Natural killer cell (primary cell): ENCODE results near the gene TNFRSF12A. TPM values are rescaled to one million over a fixed set of nuclear protein-coding genes. Genes with fewer than 3 reads are reported as not detected.

Source experiments
- ATAC-seq, 3 donors: fragments of 150-1000 bp in 2 of 3; fragments of 200-7000 bp in 1 of 3; cut with Tn5 transposase; 1 replicate in 1 of 3; 2 replicates in 2 of 3; pipeline ENCODE4 v1.10.0; 2021; ENCODE audit warnings: mild to moderate bottlenecking in 2 of 3, moderate library complexity in 2 of 3
- DNase-seq, 2 donors: peaks; one replicate each; pipeline versions ENCODE4 v3.0.0 to v3.0.0-alpha.2; 2013 to 2021; ENCODE audit warnings: mixed read lengths in 1 of 2
- H3K27ac ChIP-seq: one replicate; pipeline ENCODE4 v1.5.1; 2013; ENCODE audit warnings: mild to moderate bottlenecking, low read length
- H3K27me3 ChIP-seq: one replicate; pipeline ENCODE4 v1.6.1; 2013; ENCODE audit warnings: low read length; ENCODE audit not compliant: control insufficient read depth, insufficient read depth
- H3K36me3 ChIP-seq: one replicate; pipeline ENCODE4 v1.6.1; 2013; ENCODE audit warnings: low read length; ENCODE audit not compliant: control insufficient read depth, insufficient read depth
- H3K4me1 ChIP-seq: one replicate; pipeline ENCODE4 v1.6.1; 2013; ENCODE audit warnings: low read length; ENCODE audit not compliant: control insufficient read depth, insufficient read depth
- H3K4me3 ChIP-seq: one replicate; pipeline ENCODE4 v1.5.1; 2013; ENCODE audit warnings: low read length
- H3K9me3 ChIP-seq: one replicate; pipeline ENCODE4 v1.6.1; 2013; ENCODE audit warnings: low read length; ENCODE audit not compliant: control insufficient read depth, insufficient read depth
- H3K27ac Mint-ChIP-seq, 2 donors: one replicate each; pipeline ENCODE4 v1.8.0; 2022; ENCODE audit warnings: mild to moderate bottlenecking in 2 of 2, mixed read lengths in 2 of 2, moderate library complexity in 1 of 2
- H3K27me3 Mint-ChIP-seq, 2 donors: one replicate each; pipeline ENCODE4 v1.8.0; 2022; ENCODE audit warnings: low read depth in 2 of 2, mixed read lengths in 2 of 2
- H3K36me3 Mint-ChIP-seq: one replicate; pipeline ENCODE4 v1.8.0; 2022; ENCODE audit warnings: mixed read lengths
- H3K4me1 Mint-ChIP-seq, 2 donors: one replicate each; pipeline ENCODE4 v1.8.0; 2022; ENCODE audit warnings: mixed read lengths in 2 of 2
- H3K4me3 Mint-ChIP-seq: one replicate; pipeline ENCODE4 v1.8.0; 2022; ENCODE audit warnings: mild to moderate bottlenecking, moderate library complexity, mixed read lengths
- H3K9me3 Mint-ChIP-seq, 2 donors: one replicate each; pipeline ENCODE4 v1.8.0; 2022; ENCODE audit warnings: mixed read lengths in 2 of 2
- CTCF ChIP-seq: fragments of 200-600 bp; IDR thresholded peaks from one replicate; pipeline ENCODE4 v1.8.0; 2022; ENCODE audit warnings: antibody characterized with exemption
- WGBS: methylation state at CpG from one replicate; pipeline ENCODE4 v1.1.7; 2013; ENCODE audit warnings: missing lambda C conversion rate; ENCODE audit not compliant: insufficient coverage; 5-methylcytosine and 5-hydroxymethylcytosine counted together
- intact Hi-C: fragments of 100-400 bp; cut with micrococcal nuclease; formaldehyde crosslinking; loops from one replicate; pipeline ENCODE4 v1.14.2; 2022
- total RNA-seq, 4 donors: library from RNA; stranded (reverse); fragments of 120-200 nt in 1 of 4; gene quantifications; one replicate each; pipeline versions ENCODE4 v1.2.3 to v1.2.4, GENCODE V29; 2013 to 2022

Gene TNFRSF12A
- total RNA-seq, 3 donors from 2014 or later (not counting 1 experiment from before 2014, with no cell fraction given), result 2.4 to 3.7 (median 3.1) TPM

DNA sequence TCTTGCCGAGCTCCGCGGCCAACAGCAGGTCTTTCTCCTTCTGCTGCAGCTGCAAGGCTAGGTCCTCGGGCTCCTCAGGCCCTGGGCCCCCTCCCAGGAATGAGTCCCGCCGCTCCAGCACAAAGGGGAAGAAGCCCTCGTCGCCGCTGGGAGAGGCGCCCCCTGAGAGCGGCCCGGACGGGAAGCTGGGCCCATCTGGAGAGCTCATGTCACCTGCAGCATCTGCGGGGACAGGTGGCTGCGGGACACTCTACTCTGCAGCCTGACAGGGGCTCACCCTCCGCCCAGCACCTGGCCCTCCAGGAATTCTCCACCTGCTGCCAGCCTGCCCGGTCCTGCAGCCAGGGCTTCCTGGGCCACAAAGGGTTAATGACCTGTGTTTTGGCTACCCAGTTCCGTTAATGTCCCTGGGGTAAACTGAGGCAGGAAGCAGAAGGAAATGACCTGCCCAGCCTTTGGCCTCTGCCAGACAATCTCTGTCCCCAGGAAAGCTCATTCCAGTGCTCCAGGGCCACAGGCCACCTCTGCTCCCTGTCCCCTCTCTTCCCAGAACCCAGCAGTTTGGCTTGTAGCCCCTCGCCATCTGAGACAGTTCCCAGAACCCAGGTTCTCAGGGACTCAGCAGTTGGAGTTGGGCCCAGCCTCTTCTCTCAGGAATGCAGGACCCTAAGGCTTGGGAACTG is 15.3 kb downstream of the TNFRSF12A start:
- no peaks in the 10 kb centered on the region for H3K36me3 Mint-ChIP-seq
- Histone ChIP-seq H3K36me3 (no peaks in the 10 kb centered on the region), H3K27ac (no peak overlapping the region), H3K4me3 (no peak overlapping the region), H3K4me1 (peaks cover 13% of the 10 kb centered on the region), H3K27me3 (peaks cover 55% of the 10 kb centered on the region), H3K9me3 (no peaks in the 10 kb centered on the region)
- no peak overlapping the region for H3K4me3 Mint-ChIP-seq
- DNase-seq (no peak), ATAC-seq (no peak)
- no peak for TF ChIP-seq CTCF
- peaks cover 0 to 15% of the 10 kb centered on the region in 2 donors for H3K4me1 Mint-ChIP-seq
- 25% methylated on average over 19 of the region's 19 CpGs for whole genome bisulfite sequencing
- H3K9me3 Mint-ChIP-seq, result no peaks in the 10 kb centered on the region
- peak overlapping the region in 1 of 2 donors; percentile 29 for H3K27ac Mint-ChIP-seq
- intact Hi-C loops, result no loop called here
- peaks cover 37 to 59% of the 10 kb centered on the region in 2 donors for H3K27me3 Mint-ChIP-seq

GRCh38 chr16:3035972-3036725 is 16.0 kb downstream of the TNFRSF12A start:
- intact Hi-C loops, result no loop called here
- ATAC-seq (peak in 2 of 3 donors; percentile 10 to 27), DNase-seq (no peak)
- Histone ChIP-seq H3K27me3 (peaks cover 50% of the 10 kb centered on the region), H3K4me1 (peaks cover 13% of the 10 kb centered on the region), H3K4me3 (no peak overlapping the region), H3K27ac (no peak overlapping the region), H3K9me3 (no peaks in the 10 kb centered on the region), H3K36me3 (no peaks in the 10 kb centered on the region)
- peaks cover 0 to 15% of the 10 kb centered on the region in 2 donors for H3K4me1 Mint-ChIP-seq
- 3% methylated on average over 38 of the region's 40 CpGs for WGBS
- no peaks in the 10 kb centered on the region for H3K9me3 Mint-ChIP-seq
- peaks cover 37 to 54% of the 10 kb centered on the region in 2 donors for H3K27me3 Mint-ChIP-seq
- H3K27ac Mint-ChIP-seq, result peak overlapping the region in 1 of 2 donors; percentile 29
- no peaks in the 10 kb centered on the region for H3K36me3 Mint-ChIP-seq
- TF ChIP-seq CTCF, result no peak
- H3K4me3 Mint-ChIP-seq, result no peak overlapping the region

DNA sequence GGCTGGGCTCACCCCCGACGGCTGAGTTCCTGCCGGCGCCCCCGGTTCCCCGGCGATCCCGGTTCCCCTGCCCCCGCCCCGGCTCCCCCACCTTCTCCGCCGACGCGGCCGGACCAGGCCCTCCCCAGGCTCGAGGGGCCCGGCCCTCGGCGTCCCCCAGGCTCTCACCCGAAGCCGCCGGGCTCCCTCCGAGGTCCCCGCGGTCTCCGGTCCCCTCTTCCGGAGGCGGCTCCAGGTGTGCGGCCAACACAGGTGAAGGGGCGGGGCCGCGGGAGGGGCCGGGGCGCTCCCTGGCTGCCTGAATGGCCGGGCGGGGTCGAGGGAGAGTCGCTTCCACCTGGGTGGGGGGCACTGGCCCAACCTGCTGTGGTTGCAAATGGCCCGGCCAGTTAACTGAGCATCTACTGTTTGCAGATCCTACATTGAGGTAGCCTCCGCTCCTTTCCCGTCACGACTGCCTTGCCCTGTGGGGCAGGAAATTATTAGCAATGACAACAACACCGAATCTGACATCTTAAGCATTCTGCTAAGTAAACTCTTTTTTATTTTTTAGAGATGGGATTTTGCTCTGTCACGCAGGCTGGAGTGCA is 16.7 kb downstream of the TNFRSF12A start, which contains the start of gene BICDL2:
BICDL2 (minus strand) TSS at position 219 of the 590 bp plus-strand sequence. CDS start 1,448 bp downstream, outside the sequence.
- peaks cover 0 to 15% of the 10 kb centered on the region in 2 donors for H3K4me1 Mint-ChIP-seq
- WGBS, result 6% methylated on average over 44 of the region's 44 CpGs
- H3K4me3 ChIP-seq, result no peak within 1 kb of the TSS
- no peaks in the 10 kb centered on the region for H3K9me3 ChIP-seq
- peak within 1 kb of the TSS in 1 of 2 donors; percentile 29 for H3K27ac Mint-ChIP-seq
- no peaks in the 10 kb centered on the region for H3K36me3 Mint-ChIP-seq
- H3K27me3 ChIP-seq, result peaks cover 50% of the 10 kb centered on the region
- no peak for DNase-seq
- H3K9me3 Mint-ChIP-seq, result no peaks in the 10 kb centered on the region
- TF ChIP-seq CTCF, result no peak
- peak within 1 kb of the TSS; percentile 37 for H3K4me3 Mint-ChIP-seq
- peaks cover 13% of the 10 kb centered on the region for H3K4me1 ChIP-seq
- H3K27me3 Mint-ChIP-seq, result peaks cover 37 to 53% of the 10 kb centered on the region in 2 donors
- intact Hi-C loops, result no loop called here
- no peak for ATAC-seq
- no peaks in the 10 kb centered on the region for H3K36me3 ChIP-seq
- no peak within 1 kb of the TSS for H3K27ac ChIP-seq
